Esophagus (tissue), 2 donors: ENCODE data around the gene ALDH5A1. TPM values are rescaled to one million over a fixed set of nuclear protein-coding genes. Genes with fewer than 3 reads are reported as not detected.
A peak's percentile ranks its signal among the peaks of the same experiment; 100 is the strongest.

Source experiments
- H3K27ac ChIP-seq, 2 donors: one replicate each; pipeline ENCODE4 v1.5.1; 2013; ENCODE audit warnings: low read depth in 2 of 2, mild to moderate bottlenecking in 2 of 2, inconsistent platforms in 1 of 2, low read length in 1 of 2, moderate library complexity in 1 of 2
- H3K27me3 ChIP-seq, 2 donors: one replicate each; pipeline ENCODE4 v1.6.1; 2013; ENCODE audit warnings: low read length in 2 of 2, control low read depth in 1 of 2, mild to moderate bottlenecking in 1 of 2; ENCODE audit not compliant: insufficient read depth in 2 of 2, control insufficient read depth in 1 of 2
- H3K36me3 ChIP-seq, 2 donors: one replicate each; pipeline ENCODE4 v1.6.1; 2013; ENCODE audit warnings: low read length in 1 of 2; ENCODE audit not compliant: control insufficient read depth in 2 of 2, insufficient read depth in 2 of 2
- H3K4me1 ChIP-seq, 2 donors: one replicate each; pipeline ENCODE4 v1.6.1; 2013; ENCODE audit warnings: low read length in 1 of 2; ENCODE audit not compliant: control insufficient read depth in 2 of 2, insufficient read depth in 2 of 2
- H3K4me3 ChIP-seq, 2 donors: one replicate each; pipeline ENCODE4 v1.5.1; 2013; ENCODE audit warnings: low read length in 2 of 2, mild to moderate bottlenecking in 2 of 2, low read depth in 1 of 2, moderate library complexity in 1 of 2
- H3K9me3 ChIP-seq, 2 donors: one replicate each; pipeline ENCODE4 v1.6.1; 2013; ENCODE audit warnings: mild to moderate bottlenecking in 2 of 2, low read depth in 1 of 2, low read length in 1 of 2, moderate library complexity in 1 of 2; ENCODE audit not compliant: control insufficient read depth in 2 of 2, insufficient read depth in 1 of 2
- WGBS, 2 donors: extraction: QIAGEN DNeasy Blood & Tissue Kit; methylation state at CpG; one replicate each; pipeline ENCODE4 v1.1.7; 2013; 5-methylcytosine and 5-hydroxymethylcytosine counted together
- polyA plus RNA-seq, 2 donors: library from polyadenylated mRNA; stranded (reverse); fragments of 200-250 nt; gene quantifications; one replicate each; pipeline ENCODE4 v1.2.3, GENCODE V29; 2013
- donor health status: healthy with polysubstance abuse.
- donor health status: Bipolar disorder and iron deficiency.

Gene ALDH5A1
- 1 to 10 TPM; 2.2 to 3.6 TPM for polyA plus RNA-seq

GRCh38 chr6:24494821-24495795 lies at the start of gene ALDH5A1:
TSS of gene ALDH5A1 (plus strand) at chr6:24494969. CDS start at chr6:24494997, 28 bp downstream.
- peak within 1 kb of the TSS; percentile 70 to 74 for H3K27ac ChIP-seq
- H3K4me3 ChIP-seq: peak within 1 kb of the TSS; percentile 69 to 79
- H3K36me3 ChIP-seq: no peaks in the 10 kb centered on the region
- WGBS, 2 donors: 0 to 1% methylated on average over 85 to 93 of the region's 93 CpGs
- H3K9me3 ChIP-seq: no peaks in the 10 kb centered on the region
- no peaks in the 10 kb centered on the region for H3K27me3 ChIP-seq
- peaks cover 0 to 5% of the 10 kb centered on the region in 2 donors for H3K4me1 ChIP-seq

DNA sequence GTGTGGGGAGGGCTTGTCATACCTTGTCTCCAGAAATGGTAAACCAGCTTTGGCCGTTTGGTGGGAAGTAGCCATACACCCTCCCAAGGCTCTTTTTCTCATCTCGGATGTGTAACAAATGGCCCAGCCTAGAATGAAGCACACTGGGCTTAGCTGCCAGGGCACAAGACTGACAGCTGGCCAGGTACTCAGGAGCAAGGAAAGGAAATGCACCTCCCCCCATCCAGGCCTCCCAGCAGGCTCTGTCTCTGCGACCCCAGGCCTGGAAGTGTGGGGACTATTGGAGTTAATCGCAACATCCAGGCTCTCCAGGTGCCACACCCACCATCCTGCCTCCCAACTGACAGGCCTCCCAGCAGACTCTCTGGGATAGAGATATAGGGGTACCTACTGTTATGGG lies 49.1 kb upstream of the ALDH5A1 start:
- peaks cover 0 to 10% of the 10 kb centered on the region in 2 donors for H3K4me1 ChIP-seq
- no peak overlapping the region for H3K4me3 ChIP-seq
- no peaks in the 10 kb centered on the region for H3K27me3 ChIP-seq
- H3K27ac ChIP-seq: no peak overlapping the region
- no peaks in the 10 kb centered on the region for H3K9me3 ChIP-seq
- WGBS, 2 donors: 69 to 70% methylated on average over 4 of the region's 4 CpGs
- H3K36me3 ChIP-seq: no peaks in the 10 kb centered on the region

GRCh38 chr6:24446670-24447069 lies 48.1 kb upstream of the ALDH5A1 start:
- no peak overlapping the region for H3K27ac ChIP-seq

DNA sequence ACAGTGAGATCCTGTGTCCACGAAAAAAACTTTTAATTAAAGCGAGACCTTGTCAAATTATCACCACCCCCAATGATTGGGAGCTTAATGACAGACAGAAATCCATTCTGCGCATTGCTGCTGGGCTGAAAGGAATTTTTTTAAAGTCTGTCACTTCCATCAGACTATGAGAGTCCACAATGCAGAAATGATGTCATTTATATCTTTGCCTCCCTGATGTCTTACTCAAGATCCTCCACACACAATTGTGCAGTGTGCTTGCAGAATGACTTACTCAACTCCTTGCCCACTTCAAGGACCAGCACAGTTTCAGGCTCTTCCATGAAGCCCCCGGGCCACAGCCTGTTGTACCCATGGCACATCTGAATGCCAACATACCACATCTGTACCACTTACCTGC lies 46.4 kb upstream of the ALDH5A1 start:
- Histone ChIP-seq H3K4me3 (no peak overlapping the region), H3K27ac (no peak overlapping the region), H3K36me3 (no peaks in the 10 kb centered on the region), H3K4me1 (peaks cover 0 to 10% of the 10 kb centered on the region in 2 donors), H3K27me3 (no peaks in the 10 kb centered on the region), H3K9me3 (no peaks in the 10 kb centered on the region)
- WGBS, 2 donors: 69 to 72% methylated on average over 4 of the region's 4 CpGs

More at GRCh38 chr6:24446670-24447069, 48.1 kb upstream of the ALDH5A1 start:
- H3K4me3 ChIP-seq: no peak overlapping the region
- no peaks in the 10 kb centered on the region for H3K9me3 ChIP-seq
- H3K4me1 ChIP-seq: peaks cover 0 to 10% of the 10 kb centered on the region in 2 donors
- H3K36me3 ChIP-seq: no peaks in the 10 kb centered on the region
- 83 to 85% methylated on average over 7 of the region's 7 CpGs for WGBS, 2 donors
- no peaks in the 10 kb centered on the region for H3K27me3 ChIP-seq

DNA sequence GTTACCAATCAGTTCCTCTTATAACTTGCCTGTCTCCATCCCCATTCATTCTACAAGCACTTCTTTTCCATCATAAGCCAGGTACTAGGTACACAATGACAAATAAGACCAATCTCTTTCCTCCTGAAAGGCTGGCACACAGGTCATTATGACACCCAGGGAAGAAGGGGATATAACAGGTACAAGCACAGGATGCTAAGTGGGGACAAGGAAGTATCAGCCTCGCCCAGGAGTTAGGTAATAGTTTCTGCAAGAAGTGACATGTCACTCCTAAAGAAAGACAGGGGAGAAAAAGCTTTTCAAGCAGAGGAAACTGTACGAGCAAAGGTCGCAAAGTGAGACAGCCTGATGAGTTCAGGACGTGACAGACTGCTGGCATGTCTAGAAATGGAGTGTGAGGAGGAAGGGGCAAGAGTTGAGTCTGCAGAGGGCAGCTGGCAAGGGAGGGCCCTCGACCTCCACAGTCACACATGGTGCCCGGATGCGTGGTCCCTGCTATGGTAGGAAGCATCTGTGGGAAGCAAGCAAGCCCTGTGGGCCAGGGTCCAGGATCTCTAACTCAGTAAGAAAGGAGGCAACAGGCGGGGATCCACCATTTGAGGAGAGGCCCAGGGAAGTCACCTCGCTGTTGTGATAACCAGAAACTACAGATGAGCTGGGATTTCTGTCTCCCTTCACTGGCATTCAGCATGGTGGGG lies 45.8 kb upstream of the ALDH5A1 start:
- H3K36me3 ChIP-seq: no peaks in the 10 kb centered on the region

DNA sequence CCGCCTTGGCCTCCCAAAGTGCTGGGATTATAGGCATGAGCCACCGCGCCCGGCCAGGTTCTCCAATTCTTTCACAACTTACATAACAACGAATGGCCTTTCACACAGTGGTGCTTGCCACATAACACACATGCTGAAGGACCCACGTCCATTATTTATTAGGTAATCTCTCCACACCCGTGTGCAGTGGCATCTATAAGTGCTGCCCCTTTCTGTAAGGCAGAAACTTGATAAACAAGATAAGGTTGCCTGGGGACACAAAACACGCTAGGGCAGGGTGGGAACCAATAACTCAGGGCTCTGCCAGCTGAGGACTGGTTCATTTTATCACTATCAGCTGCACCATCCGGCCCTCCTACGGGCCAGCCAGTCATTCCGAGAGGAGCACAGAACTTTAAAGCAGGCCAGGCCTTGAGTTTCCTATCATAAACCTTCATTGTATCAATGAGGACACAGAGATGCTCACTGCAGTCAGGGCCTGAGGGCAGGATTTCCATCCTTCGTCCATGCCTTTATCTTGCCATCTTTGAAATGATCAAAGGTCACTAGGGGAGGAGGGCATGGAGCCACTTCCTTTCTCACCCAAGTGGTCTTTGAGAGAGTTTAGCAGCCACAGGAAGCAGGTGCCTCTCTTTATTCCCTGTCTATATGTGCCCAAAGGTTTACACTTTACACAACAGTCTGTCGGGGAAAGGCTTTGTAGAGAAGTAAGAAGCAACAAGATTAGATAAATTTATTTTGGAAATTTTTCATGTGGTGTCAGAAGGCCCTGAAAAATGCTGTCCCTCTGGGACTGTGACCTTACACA lies 43.0 kb upstream of the ALDH5A1 start:
- H3K36me3 ChIP-seq: no peaks in the 10 kb centered on the region
- no peak overlapping the region for H3K4me3 ChIP-seq
- peaks cover 0 to 10% of the 10 kb centered on the region in 2 donors for H3K4me1 ChIP-seq
- no peaks in the 10 kb centered on the region for H3K9me3 ChIP-seq
- no peaks in the 10 kb centered on the region for H3K27me3 ChIP-seq
- 71% methylated on average over 13 of the region's 13 CpGs for WGBS, 2 donors
- no peak overlapping the region for H3K27ac ChIP-seq

More for the DNA sequence above, 45.8 kb upstream of the ALDH5A1 start:
- Histone ChIP-seq H3K27me3 (no peaks in the 10 kb centered on the region), H3K9me3 (no peaks in the 10 kb centered on the region), H3K27ac (peak overlapping the region; percentile 49 to 84), H3K4me1 (peaks cover 0 to 10% of the 10 kb centered on the region in 2 donors), H3K4me3 (no peak overlapping the region)
- 60 to 64% methylated on average over 9 of the region's 9 CpGs for WGBS, 2 donors

DNA sequence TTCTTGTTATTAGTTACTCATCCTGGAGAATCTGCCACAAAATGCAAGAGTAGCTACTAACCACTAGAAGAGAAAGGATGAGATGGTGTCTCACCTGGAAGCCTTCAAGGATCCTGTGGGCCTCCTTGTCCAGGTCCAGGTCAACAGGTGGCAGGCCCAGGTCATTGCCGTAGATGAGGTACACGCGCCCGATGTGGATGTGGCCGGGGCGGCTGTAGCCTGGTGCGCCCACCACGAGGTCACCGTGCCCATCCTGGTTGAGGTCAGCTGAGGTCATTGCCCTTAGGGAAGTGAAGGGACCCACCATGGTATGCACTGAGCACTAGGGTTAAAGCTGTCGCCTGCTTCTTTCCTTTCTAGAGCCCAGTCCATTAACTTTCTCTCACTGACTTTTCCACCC lies 40.8 kb upstream of the ALDH5A1 start:
- Histone ChIP-seq H3K9me3 (no peaks in the 10 kb centered on the region), H3K36me3 (no peaks in the 10 kb centered on the region), H3K27me3 (no peaks in the 10 kb centered on the region), H3K4me3 (no peak overlapping the region), H3K4me1 (peaks cover 0 to 8% of the 10 kb centered on the region in 2 donors), H3K27ac (no peak overlapping the region)
- 96% methylated on average over 10 of the region's 10 CpGs for WGBS, 2 donors

DNA sequence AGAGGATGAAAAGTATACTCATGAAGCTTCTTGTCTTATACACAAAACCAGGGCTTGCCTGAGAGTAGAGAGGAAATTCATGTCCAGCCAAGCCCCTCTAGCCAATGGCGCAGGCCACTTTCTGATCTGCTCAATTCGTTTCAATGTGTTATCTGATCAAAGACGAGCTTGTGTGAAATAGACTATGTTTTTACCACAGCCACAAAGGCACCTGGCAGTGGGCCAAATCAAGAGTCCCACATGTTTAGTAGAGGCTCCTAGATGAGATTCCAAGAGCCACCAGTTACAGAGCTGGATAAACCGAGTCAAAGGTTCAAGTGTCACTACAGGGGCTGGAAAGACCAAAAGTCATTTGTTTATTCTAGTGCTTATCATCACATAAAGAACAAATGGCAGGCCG lies 40.3 kb upstream of the ALDH5A1 start:
- Histone ChIP-seq H3K27me3 (no peaks in the 10 kb centered on the region), H3K4me1 (peaks cover 0 to 3% of the 10 kb centered on the region in 2 donors), H3K4me3 (no peak overlapping the region), H3K27ac (no peak overlapping the region), H3K36me3 (no peaks in the 10 kb centered on the region), H3K9me3 (no peaks in the 10 kb centered on the region)
- 90 to 91% methylated on average over 5 of the region's 5 CpGs for WGBS, 2 donors

GRCh38 chr6:24455061-24455460 lies 39.7 kb upstream of the ALDH5A1 start:
- Histone ChIP-seq H3K36me3 (no peaks in the 10 kb centered on the region), H3K4me3 (no peak overlapping the region), H3K27me3 (no peaks in the 10 kb centered on the region), H3K27ac (no peak overlapping the region), H3K9me3 (no peaks in the 10 kb centered on the region), H3K4me1 (no peaks in the 10 kb centered on the region)
- 90 to 94% methylated on average over 4 of the region's 4 CpGs for WGBS, 2 donors
